Right lobe of liver (tissue), 6 donors: ENCODE results near the gene LCP1. TPM values are rescaled to one million over a fixed set of nuclear protein-coding genes. Genes with fewer than 3 reads are reported as not detected.
A peak's percentile ranks its signal among the peaks of the same experiment; 100 is the strongest.

ENCODE experiments used
- ATAC-seq, 4 donors: fragments of 200-7000 bp; cut with Tn5 transposase; one replicate each; pipeline ENCODE4 v1.9.1; 2020; ENCODE audit warnings: mild to moderate bottlenecking in 4 of 4, moderate library complexity in 4 of 4
- DNase-seq, 3 donors: peaks; one replicate each; pipeline ENCODE4 v3.0.0-alpha.2; 2020
- H3K27ac ChIP-seq, 3 donors: fragments of 200-600 bp; one replicate each; pipeline ENCODE4 v1.8.0; 2022
- H3K27me3 ChIP-seq, 2 donors: fragments of 200-600 bp; one replicate each; pipeline ENCODE4 v1.8.0; 2022
- H3K36me3 ChIP-seq, 4 donors: fragments of 200-600 bp; sonication (generic) in 1 of 4; one replicate each; pipeline versions ENCODE4 v1.5.1 to v1.8.0; 2017 to 2022; ENCODE audit warnings: control low read depth in 1 of 4
- H3K4me1 ChIP-seq, 4 donors: fragments of 200-600 bp; sonication (generic) in 1 of 4; one replicate each; pipeline versions ENCODE4 v1.5.1 to v1.8.0; 2017 to 2022; ENCODE audit warnings: control low read depth in 1 of 4
- H3K4me3 ChIP-seq, 3 donors: fragments of 200-600 bp; one replicate each; pipeline ENCODE4 v1.8.0; 2022
- H3K9me3 ChIP-seq, 4 donors: fragments of 200-600 bp; sonication (generic) in 1 of 4; one replicate each; pipeline versions ENCODE4 v1.5.1 to v1.8.0; 2017 to 2022; ENCODE audit warnings: control low read depth in 1 of 4
- POLR2A ChIP-seq: fragments of 450-650 bp; IDR thresholded peaks from one replicate; pipeline ENCODE4 v1.6.1; 2017; ENCODE audit warnings: antibody characterized with exemption, mild to moderate bottlenecking
- WGBS: methylation state at CpG from one replicate; pipeline ENCODE4 v1.1.6; 2018; ENCODE audit warnings: low coverage, low lambda C conversion rate; ENCODE audit not compliant: insufficient coverage; ENCODE audit errors: missing lambda C conversion rate; 5-methylcytosine and 5-hydroxymethylcytosine counted together
- intact Hi-C, 2 donors: fragments of 100-400 bp; cut with DNase I; formaldehyde crosslinking; loops; one replicate each; pipeline versions ENCODE4 v1.11.2 to v1.14.1; 2022
- total RNA-seq, 6 experiments: library from RNA; depleted of rRNA in 2 of 6; stranded (reverse); fragments of >200 nt in 2 of 6; fragmentation: NEBNext Ultra II Directional in 3 of 6; extraction: Animal tissue kit (Norgen Biotek cat#: 25700) in 3 of 6; gene quantifications; one replicate each; pipeline versions ENCODE4 v1.1.0 to v1.2.4, GENCODE V29; 2016 to 2023
- TF ChIP-seq, protein P1 (sequence below), 4 donors: fragments of 200-600 bp in 3 of 4; fragments of 450-650 bp in 1 of 4; IDR thresholded peaks; one replicate each; pipeline versions ENCODE4 v1.5.1 to v1.8.0; 2016 to 2022; ENCODE audit warnings: antibody characterized with exemption in 4 of 4, mild to moderate bottlenecking in 2 of 4
- donor health status: DM: no; HTN: yes; CAD: no.
- donor health status: DM: no; HTN: no; CAD: no.
- donor health status: DM: no; HTN: no; CAD: no.
- donor health status: DM: no; HTN: yes; CAD: no.
- donor health status: DM: no; HTN: yes; CAD: no.

Gene LCP1
- total RNA-seq, 6 experiments from 2014 or later = 19.7 to 58.1 (median 22.8) TPM

DNA sequence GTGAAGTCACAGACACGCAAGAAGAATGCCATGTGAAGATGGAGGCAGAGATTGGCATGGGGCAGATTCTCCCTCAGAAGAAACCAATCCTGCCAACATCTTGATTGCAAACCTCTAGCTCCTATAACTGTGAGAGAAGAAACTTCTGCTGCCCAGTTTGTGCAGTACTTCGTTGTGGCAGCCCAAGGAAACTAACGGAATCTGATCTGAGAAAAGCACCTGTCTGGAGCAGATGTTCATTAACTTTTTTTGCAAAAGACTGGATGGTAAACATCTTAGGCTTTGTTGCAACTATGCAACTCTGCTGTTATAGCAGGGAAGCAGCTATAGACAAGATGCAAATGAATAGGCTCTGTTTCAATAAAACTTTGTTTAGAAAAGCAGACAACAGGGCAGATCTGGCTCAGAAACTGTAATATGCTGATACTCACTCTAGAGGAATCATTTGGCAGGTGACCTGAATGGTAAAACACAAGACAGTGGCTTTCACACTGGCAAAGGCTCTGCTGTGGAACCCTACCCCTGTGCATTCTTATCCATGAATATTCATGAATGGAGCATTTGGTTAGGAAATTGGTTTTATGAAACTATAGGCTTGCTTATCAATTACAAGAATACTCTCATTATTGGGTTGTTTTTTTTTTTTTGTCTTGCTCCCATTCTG, 51.9 kb downstream of the LCP1 start:
- 95% methylated on average over 3 of the region's 3 CpGs for WGBS
- DNase-seq (no peak), ATAC-seq (no peak)
- Histone ChIP-seq H3K9me3 (no peaks in the 10 kb centered on the region), H3K4me1 (peaks cover 0 to 23% (median 9%) of the 10 kb centered on the region in 4 donors), H3K36me3 (peaks cover 0 to 2% (median under 1%) of the 10 kb centered on the region in 4 donors), H3K4me3 (no peak overlapping the region), H3K27me3 (no peaks in the 10 kb centered on the region), H3K27ac (no peak overlapping the region)
- intact Hi-C loops = no loop called here
- TF ChIP-seq, protein P1, sequence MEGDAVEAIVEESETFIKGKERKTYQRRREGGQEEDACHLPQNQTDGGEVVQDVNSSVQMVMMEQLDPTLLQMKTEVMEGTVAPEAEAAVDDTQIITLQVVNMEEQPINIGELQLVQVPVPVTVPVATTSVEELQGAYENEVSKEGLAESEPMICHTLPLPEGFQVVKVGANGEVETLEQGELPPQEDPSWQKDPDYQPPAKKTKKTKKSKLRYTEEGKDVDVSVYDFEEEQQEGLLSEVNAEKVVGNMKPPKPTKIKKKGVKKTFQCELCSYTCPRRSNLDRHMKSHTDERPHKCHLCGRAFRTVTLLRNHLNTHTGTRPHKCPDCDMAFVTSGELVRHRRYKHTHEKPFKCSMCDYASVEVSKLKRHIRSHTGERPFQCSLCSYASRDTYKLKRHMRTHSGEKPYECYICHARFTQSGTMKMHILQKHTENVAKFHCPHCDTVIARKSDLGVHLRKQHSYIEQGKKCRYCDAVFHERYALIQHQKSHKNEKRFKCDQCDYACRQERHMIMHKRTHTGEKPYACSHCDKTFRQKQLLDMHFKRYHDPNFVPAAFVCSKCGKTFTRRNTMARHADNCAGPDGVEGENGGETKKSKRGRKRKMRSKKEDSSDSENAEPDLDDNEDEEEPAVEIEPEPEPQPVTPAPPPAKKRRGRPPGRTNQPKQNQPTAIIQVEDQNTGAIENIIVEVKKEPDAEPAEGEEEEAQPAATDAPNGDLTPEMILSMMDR (IDR thresholded peaks at IDR 0.05) = no peak
- TF ChIP-seq POLR2A = no peak

- H3K27ac ChIP-seq = no peak overlapping the region
- ATAC-seq (no peak), DNase-seq (no peak)
- intact Hi-C loops = no loop called here
- H3K27me3 ChIP-seq = no peaks in the 10 kb centered on the region
- peaks cover 0 to 2% (median under 1%) of the 10 kb centered on the region in 4 donors for H3K36me3 ChIP-seq
- H3K4me3 ChIP-seq = no peak overlapping the region
- WGBS = 90% methylated on average over 2 of the region's 2 CpGs
- TF ChIP-seq, protein P1 (IDR thresholded peaks at IDR 0.05) = no peak
- no peak for TF ChIP-seq POLR2A
- H3K4me1 ChIP-seq = peaks cover 0 to 19% (median 9%) of the 10 kb centered on the region in 4 donors
- H3K9me3 ChIP-seq = no peaks in the 10 kb centered on the region
Measured at GRCh38 chr13:46129124-46129523, 52.9 kb downstream of the LCP1 start.

GRCh38 chr13:46127358-46128023, 54.5 kb downstream of the LCP1 start:
- 54% methylated on average over 6 of the region's 7 CpGs for WGBS
- TF ChIP-seq, protein P1 (IDR thresholded peaks at IDR 0.05) = no peak
- TF ChIP-seq POLR2A = no peak
- Histone ChIP-seq H3K27ac (no peak overlapping the region), H3K4me3 (no peak overlapping the region), H3K9me3 (no peaks in the 10 kb centered on the region), H3K4me1 (peaks cover 0 to 27% (median 9%) of the 10 kb centered on the region in 4 donors), H3K36me3 (no peaks in the 10 kb centered on the region), H3K27me3 (no peaks in the 10 kb centered on the region)
- ATAC-seq (peak in 2 of 4 donors; percentile 30 to 51), DNase-seq (peak in 1 of 3 donors; percentile 26)
- intact Hi-C loops = no loop called here

DNA sequence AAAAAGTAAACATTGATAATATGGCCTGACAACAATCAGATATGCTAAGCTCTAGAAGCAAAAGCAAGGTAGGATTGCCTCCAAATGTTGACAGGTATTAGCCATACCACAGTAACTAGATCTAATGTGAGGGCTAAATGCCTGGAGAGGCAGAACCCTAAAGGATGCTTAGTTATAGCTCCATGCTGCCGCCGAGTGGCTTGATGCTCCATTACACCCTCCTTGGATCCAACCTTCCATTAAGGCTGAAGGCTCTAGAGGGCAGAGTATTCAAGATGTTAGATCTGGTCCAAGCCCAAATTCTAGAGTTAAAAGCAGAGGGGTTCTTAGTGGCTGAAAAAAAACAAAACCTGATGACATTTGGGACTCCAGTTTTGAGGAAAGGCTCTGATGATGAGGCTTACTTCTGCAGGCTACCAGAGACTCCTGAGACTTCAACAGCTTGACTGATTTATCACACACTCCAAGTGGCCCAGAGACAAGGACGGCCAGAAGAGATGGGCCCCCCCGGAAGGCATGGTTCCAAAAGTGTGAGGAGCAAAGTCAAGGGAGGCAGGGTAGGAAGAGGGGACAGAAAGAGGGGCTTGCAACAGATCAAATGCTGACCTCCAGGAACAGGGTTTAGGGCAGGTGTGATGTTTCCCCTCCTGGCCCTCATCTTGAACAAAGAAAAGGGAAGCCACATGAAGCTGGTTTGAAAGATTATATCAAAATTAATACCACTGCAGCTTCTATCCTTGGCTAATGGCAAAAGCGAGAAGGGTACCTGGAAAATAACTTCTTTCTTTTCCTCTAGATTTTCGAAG, 55.2 kb downstream of the LCP1 start:
- TF ChIP-seq POLR2A = no peak
- TF ChIP-seq, protein P1 (IDR thresholded peaks at IDR 0.05) = peak; percentile 90 to 94 (median 94)
- DNase-seq = peak; percentile 71 to 81 (median 74)
- Histone ChIP-seq H3K4me1 (peaks cover 0 to 34% (median 9%) of the 10 kb centered on the region in 4 donors), H3K27ac (peak overlapping the region in 2 of 3 donors; percentile 7 to 95), H3K27me3 (no peaks in the 10 kb centered on the region), H3K9me3 (no peaks in the 10 kb centered on the region), H3K36me3 (no peaks in the 10 kb centered on the region), H3K4me3 (no peak overlapping the region)
- peak; percentile 71 to 84 (median 76) for ATAC-seq
- 26% methylated on average over 5 of the region's 6 CpGs for WGBS
- intact Hi-C loops = no loop called here
